Suppressor macrophage (primary cell): ENCODE results near the gene SPTBN4.
"Not testable (repeated sequence)": the region's sequence is repeated elsewhere in the genome, so short reads cannot be mapped to it uniquely, and the experiment has no call there.

Experiments
- DNase-seq, 4 experiments: peaks; one replicate each; pipeline ENCODE4 v3.0.0-alpha.2; 2020 to 2022

SPTBN4 gene

GRCh38 chr19:40465025-40465556 is 1.7 kb upstream of the SPTBN4 start:
- DNase-seq: peak; percentile 76 to 84 (median 82)

- DNase-seq: peak; percentile 100
Measured at GRCh38 chr19:40465557-40466218, 1.1 kb upstream of the SPTBN4 start, which contains the start of gene BLVRB. BLVRB (minus strand) TSS chr19:40465745; CDS start chr19:40465688, 57 bp downstream.

DNA sequence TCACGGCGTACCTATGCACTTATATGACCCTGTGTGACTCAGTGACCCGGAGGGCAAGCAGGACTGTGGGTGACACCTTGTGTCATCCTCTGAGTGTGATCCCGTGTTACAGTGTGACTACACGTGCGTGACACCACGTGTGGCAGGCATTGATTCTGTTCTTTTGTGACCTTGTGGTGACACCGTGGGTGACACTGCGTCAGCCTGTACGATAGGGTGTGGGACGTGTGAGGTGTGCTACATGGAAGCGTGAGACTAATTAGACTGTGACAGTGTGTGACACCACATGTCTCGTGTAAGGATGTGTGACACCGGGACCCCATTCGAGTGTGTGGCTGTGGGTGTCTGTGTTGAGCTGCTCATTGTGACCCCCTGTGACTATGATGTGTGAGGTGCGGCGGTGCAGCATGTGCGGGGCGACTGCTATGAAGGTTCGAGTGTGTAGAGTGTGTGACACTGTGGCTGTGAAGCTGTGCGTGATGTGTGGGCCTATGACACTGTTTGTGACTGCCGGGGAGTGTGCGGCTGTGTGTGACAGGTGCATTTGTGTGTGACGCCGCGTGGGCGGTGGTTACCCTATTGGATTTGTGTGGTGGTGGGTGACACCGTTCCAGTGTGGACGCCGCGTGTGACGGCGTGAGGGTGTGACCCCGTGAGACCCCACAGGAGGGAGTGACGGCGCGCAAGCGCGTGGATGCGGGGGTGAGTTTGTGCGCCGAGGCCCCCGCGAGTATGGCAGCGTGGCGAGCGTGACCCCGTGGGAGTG is 399 bp upstream of the SPTBN4 start:
- DNase-seq: peak; percentile 85 to 95 (median 87)

- peak; percentile 32 to 66 (median 44) for DNase-seq
Measured at GRCh38 chr19:40469011-40469410, 2.2 kb downstream of the SPTBN4 start.

DNA sequence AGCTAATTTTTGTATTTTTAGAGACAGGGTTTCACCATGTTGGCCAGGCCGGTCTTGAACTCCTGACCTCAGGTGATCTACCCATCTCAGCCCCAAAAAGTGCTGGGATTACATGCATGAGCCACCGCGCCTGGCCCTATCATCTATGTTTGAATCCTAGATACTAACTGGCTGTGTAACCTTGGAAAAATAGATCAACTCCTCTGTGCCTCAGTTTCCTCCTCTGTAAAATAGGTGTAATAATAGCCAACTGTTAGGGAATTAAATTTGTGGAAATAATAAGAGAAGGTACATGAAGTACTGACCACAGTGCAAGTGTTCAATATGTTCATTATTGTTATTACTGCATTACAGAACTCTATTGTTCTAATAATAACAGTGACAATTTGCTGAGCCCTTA is 4.3 kb downstream of the SPTBN4 start:
- DNase-seq: no peak

DNA sequence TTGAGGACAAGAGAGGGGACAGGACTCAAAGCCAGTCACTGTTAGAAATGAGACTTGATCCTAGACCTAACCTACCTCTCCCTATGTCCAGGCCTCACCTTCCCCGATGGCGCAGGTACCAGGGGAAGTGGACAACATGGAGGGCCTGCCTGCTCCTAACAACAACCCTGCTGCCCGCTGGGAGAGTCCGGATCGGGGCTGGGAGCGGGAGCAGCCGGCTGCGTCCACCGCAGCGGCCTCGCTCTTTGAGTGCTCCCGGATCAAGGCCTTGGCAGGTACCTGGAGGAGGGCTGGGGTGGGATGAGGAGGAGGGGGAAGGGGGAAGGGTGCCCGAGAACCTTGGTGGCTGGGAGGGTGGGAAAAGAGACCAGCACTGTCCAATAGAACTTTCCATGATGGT is 5.7 kb downstream of the SPTBN4 start:
- DNase-seq: no peak

DNA sequence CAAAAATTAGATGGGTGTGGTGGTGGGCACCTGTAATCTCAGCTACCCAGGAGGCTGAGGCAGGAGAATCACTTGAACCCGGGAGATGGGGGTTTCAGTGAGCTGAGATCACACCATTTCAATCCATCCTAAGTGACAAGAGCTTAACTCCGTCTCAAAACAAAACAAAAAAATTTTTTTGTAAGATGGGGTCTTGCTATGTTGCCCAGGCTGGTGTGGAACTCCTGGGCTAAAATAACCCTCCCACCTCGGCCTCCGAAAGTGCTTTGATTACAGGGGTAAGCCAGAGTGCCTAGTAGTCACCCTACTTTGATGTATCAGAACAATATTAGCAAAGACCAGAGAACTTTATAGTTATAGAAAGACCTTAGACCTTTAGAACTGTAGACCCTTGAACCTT is 7.9 kb downstream of the SPTBN4 start:
- no peak for DNase-seq

- not testable (repeated sequence) for DNase-seq
Measured at GRCh38 chr19:40475878-40476644, 9.3 kb downstream of the SPTBN4 start.

DNA sequence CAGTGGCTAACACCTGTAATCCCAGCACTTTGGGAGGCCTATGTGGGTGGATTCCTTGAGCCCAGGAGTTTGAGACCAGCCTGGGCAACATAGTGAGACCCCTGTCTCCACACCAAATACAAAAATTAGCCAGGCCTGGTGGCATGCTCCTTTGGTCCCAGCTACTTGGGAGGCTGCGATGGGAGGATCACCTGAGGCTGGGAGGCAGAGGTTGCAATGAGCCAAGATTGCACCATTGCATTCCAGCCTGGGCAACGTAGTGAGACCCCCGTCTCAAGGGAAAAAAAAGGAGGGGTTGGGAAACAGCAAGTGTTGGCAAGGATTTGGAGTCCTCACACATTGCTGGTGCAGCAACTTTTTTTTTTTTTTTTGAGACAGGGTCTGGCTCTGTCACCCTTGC is 19.2 kb downstream of the SPTBN4 start:
- DNase-seq: no peak

GRCh38 chr19:40489882-40490230 is 23.1 kb downstream of the SPTBN4 start:
- no peak for DNase-seq

DNA sequence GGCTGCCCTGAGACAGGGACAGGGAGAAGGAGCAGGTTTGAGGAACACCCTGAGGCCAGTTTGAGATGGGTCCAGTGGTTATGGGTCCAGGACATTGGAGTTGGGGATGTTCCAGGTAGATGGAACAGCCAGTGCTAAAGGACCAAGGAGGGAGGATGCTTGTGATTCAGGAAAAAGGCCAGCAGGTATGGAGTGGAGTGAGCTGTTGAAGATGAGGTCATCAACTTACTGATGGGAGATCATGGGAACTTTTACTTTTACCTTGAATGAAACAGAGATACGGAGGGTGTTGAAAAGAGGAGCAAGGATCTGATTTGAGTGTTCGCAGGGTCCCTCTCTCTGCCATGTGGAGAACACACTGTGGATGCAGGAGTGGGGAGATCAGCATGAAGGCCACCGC is 25.5 kb downstream of the SPTBN4 start:
- no peak for DNase-seq

DNA sequence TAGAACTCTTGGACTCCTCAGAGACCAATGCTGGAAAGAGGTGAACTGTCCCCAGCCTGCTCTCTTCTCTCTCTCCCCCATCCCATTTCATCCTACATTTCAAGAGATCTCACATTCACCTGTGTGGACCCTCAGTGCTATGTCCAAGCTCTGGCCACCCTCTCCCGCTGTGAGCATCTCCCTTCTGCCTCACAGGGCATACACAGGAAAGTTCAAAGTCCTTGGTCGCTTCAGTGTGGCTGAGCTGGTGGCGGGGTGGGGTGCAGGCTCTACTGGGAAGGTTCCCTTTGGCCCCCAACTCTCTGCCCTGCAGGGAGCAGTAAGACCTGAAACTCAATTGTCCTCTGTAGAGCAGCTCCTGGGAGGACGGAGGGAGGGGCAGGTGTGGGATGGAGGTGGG is 27.0 kb downstream of the SPTBN4 start:
- no peak for DNase-seq

GRCh38 chr19:40494191-40494838 is 27.5 kb downstream of the SPTBN4 start:
- DNase-seq: no peak

DNA sequence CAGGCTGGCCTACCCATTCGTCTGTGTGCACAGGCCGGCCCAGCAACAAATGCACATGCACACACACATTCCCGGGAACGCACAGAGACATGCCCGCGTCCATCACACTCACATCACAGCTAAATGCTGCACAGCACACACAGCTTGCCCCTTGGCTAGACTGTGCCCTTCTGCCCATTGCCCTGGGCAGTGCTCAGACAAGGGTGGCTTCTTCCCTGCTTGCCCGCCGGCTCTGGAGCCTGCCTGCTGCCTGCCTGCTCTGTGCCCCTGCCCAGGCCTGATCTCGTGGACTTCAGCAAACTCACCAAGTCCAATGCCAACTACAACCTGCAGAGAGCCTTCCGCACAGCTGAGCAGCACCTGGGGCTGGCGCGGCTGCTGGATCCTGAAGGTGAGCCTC is 30.4 kb downstream of the SPTBN4 start:
- DNase-seq: no peak

DNA sequence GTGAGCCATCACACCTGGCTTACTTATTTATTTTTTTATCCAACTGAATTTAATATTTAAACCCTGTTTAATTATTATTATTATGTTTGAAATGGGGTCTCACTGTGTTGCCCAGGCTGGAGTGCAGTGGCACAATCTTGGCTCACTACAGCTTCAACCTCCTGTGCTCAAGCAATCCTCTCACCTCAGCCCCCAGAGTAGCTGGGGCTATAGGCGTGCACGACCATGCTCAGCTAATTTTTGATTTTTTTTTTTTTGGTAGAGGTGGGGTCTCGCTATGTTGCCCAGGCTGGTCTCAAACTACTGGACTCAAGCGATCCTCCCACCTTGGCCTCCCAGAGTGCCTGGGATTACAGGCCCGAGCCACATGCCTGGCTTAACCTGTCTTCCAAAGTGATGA is 32.5 kb downstream of the SPTBN4 start:
- DNase-seq: no peak

DNA sequence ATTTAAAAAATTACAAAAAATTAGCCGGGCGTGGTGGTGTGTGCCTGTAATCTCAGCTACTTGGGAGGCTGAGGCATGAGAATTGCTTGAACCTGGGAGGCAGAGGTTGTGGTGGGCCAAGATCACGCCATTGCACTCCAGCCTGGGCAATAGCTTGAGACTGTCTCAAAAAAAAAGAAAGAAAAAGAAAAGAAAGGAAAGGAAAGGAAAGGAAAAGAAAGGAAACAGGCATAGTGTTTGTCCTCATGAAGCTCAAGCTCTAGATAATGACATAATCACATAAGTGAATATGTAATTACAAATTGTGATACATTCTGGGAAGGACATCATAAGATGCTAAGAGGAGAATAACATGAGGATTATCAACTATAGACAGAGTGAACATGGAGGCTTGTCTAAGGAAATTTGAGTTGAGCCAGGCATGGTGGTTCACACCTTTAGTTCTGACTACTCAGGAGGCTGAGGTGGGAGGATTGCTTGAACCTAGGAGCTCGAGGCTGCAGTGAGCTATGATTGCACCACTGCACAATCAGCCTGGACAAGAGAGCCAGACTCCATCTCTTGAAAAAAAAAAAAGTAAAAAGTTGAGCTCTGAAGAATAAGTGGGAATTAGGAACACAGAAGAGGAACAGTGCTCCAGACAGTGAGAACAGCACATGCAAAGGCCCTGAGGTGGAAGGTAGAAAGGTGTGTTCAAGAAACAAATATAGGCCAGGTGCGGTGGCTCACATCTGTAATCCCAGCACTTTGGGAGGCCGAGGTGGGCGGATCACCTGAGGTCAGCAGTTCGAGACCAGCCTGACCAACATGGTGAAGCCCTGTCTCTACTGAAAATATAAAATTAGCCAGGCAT is 34.1 kb downstream of the SPTBN4 start:
- DNase-seq: not testable (repeated sequence)

DNA sequence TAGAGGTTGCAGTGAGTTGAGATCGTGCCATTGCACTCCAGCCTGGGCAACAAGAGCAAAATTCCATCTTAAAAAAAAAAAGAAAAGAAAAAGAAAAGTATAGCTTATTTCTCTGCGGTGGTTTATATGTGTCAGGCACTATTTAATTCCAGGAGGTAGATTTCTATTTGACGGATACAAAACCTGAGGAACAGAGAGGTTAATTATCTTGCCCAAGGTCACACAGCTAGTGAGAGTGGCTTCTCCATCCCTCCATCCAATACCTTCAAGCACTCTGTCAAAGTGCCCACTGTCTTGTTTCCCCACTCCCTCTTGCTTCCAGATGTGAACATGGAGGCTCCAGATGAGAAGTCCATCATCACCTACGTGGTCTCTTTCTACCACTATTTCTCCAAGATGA is 34.8 kb downstream of the SPTBN4 start:
- no peak for DNase-seq

GRCh38 chr19:40502081-40502480 is 35.3 kb downstream of the SPTBN4 start:
- DNase-seq: no peak

- DNase-seq: no peak
Measured at GRCh38 chr19:40502647-40503319, 36.0 kb downstream of the SPTBN4 start.

GRCh38 chr19:40503320-40503695 is 36.5 kb downstream of the SPTBN4 start:
- no peak for DNase-seq

DNA sequence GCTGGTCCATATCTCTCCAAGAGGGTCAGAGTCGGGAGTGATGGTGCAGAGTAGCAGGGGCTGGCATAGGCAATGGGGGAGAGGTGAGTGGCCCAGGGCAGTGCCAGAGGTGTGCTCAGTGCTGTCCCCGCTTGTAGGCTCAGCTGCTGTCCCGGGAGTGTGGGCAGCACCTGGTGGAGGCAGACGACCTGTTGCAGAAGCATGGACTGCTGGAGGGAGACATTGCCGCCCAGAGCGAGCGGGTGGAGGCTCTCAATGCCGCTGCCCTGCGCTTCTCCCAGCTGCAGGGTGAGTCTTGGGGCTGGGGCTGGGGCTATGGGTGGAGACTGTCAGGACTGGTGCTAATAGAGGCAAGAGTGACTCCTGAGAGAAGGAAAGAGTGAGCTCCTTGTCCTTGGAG is 39.3 kb downstream of the SPTBN4 start:
- DNase-seq: no peak
